Spleen (tissue), 11 donors: ENCODE data around the gene DHH. TPM values are rescaled to one million over a fixed set of nuclear protein-coding genes. Genes with fewer than 3 reads are reported as not detected.

Experiments
- DNase-seq: peaks from one replicate; pipeline ENCODE4 v3.0.0-alpha.2; 2020
- H3K27ac ChIP-seq, 8 donors: fragments of 200-600 bp; sonication (generic) in 7 of 8; 1 replicate in 4 of 8; 2 replicates in 4 of 8; pipeline versions ENCODE4 v1.5.0 to v1.8.0; 2016 to 2021; ENCODE audit warnings: inconsistent platforms in 4 of 8, mild to moderate bottlenecking in 4 of 8, moderate library complexity in 1 of 8
- H3K27me3 ChIP-seq, 7 donors: fragments of 200-600 bp; sonication (generic) in 6 of 7; replicated peaks in 1 of 7; 1 replicate in 4 of 7; 2 replicates in 3 of 7; pipeline versions ENCODE4 v1.5.0 to v1.8.0; 2016 to 2021; ENCODE audit warnings: inconsistent platforms in 3 of 7, mild to moderate bottlenecking in 1 of 7
- H3K36me3 ChIP-seq, 6 donors: fragments of 200-600 bp; sonication (generic) in 5 of 6; 1 replicate in 4 of 6; 2 replicates in 2 of 6; pipeline versions ENCODE4 v1.5.0 to v1.8.0; 2016 to 2021; ENCODE audit warnings: inconsistent platforms in 2 of 6
- H3K4me1 ChIP-seq, 6 donors: fragments of 200-600 bp; sonication (generic) in 5 of 6; 1 replicate in 3 of 6; 2 replicates in 3 of 6; pipeline versions ENCODE4 v1.5.0 to v1.8.0; 2016 to 2021; ENCODE audit warnings: inconsistent platforms in 3 of 6
- H3K4me3 ChIP-seq, 8 donors: fragments of 200-600 bp; sonication (generic) in 7 of 8; 1 replicate in 4 of 8; 2 replicates in 4 of 8; pipeline versions ENCODE4 v1.5.0 to v1.8.0; 2016 to 2021; ENCODE audit warnings: inconsistent platforms in 4 of 8, mild to moderate bottlenecking in 4 of 8, moderate library complexity in 2 of 8
- H3K9me3 ChIP-seq, 8 donors: fragments of 200-600 bp; sonication (generic) in 7 of 8; 1 replicate in 4 of 8; 2 replicates in 4 of 8; pipeline versions ENCODE4 v1.5.0 to v1.8.0; 2016 to 2021; ENCODE audit warnings: inconsistent platforms in 4 of 8
- POLR2A ChIP-seq, 3 donors: fragments of 450-650 bp; IDR thresholded peaks; one replicate each; pipeline ENCODE4 v1.5.1; 2017; ENCODE audit warnings: antibody characterized with exemption in 3 of 3, mild to moderate bottlenecking in 1 of 3
- POLR2AphosphoS5 ChIP-seq, 3 donors: sonication (generic); formaldehyde crosslinking; IDR thresholded peaks; one replicate each; pipeline ENCODE4 v1.5.1; 2017; ENCODE audit warnings: antibody characterized with exemption in 3 of 3
- WGBS, 5 donors: extraction: QIAGEN DNeasy Blood & Tissue Kit in 3 of 5; methylation state at CpG; one replicate each; pipeline versions ENCODE4 v1.1.5 to v1.1.7; 2013 to 2018; 5-methylcytosine and 5-hydroxymethylcytosine counted together
- intact Hi-C: fragments of 100-400 bp; cut with DNase I; formaldehyde crosslinking; loops from one replicate; pipeline ENCODE4 v1.15.0; 2023; ENCODE audit warnings: low total_unique reads
- polyA plus RNA-seq, 3 donors: library from polyadenylated mRNA; stranded (reverse); fragments of 200-250 nt; gene quantifications; one replicate each; pipeline ENCODE4 v1.2.1, GENCODE V29; 2013
- total RNA-seq, 7 donors: library from RNA; depleted of rRNA in 3 of 7; stranded (reverse); fragments of >200 nt in 3 of 7; fragmentation: NEBNext Ultra II Directional in 4 of 7; extraction: Animal tissue kit (Norgen Biotek cat#: 25700) in 4 of 7; gene quantifications; one replicate each; pipeline versions ENCODE4 v1.1.0 to v1.2.1, GENCODE V29; 2016 to 2021
- TF ChIP-seq, protein P1 (sequence below), 11 experiments: fragments of 200-600 bp in 7 of 11; fragments of 450-650 bp in 4 of 11; sonication (generic) in 4 of 11; IDR thresholded peaks in 8 of 11; conservative IDR thresholded peaks in 3 of 11; 1 replicate in 7 of 11; 2 replicates in 4 of 11; pipeline versions ENCODE4 v1.4.0 to v1.8.0; 2016 to 2021; ENCODE audit warnings: antibody characterized with exemption in 11 of 11, inconsistent platforms in 4 of 11, mild to moderate bottlenecking in 1 of 11
- donor health status: healthy with polysubstance abuse.
- donor health status: DM: no; HTN: no; CAD: no; lungs with moderate emphysema.
- donor health status: DM: no; HTN: no; CAD: no.
- donor health status: Bipolar disorder and iron deficiency.
- donor health status: healthy.
- donor health status: DM: no; HTN: no; CAD: no.
- donor health status: DM: yes; HTN: yes; CAD: no.

Gene DHH
- total and polyA plus RNA-seq, 10 donors: 0.09 to 2.6 (median 0.66) TPM

DNA sequence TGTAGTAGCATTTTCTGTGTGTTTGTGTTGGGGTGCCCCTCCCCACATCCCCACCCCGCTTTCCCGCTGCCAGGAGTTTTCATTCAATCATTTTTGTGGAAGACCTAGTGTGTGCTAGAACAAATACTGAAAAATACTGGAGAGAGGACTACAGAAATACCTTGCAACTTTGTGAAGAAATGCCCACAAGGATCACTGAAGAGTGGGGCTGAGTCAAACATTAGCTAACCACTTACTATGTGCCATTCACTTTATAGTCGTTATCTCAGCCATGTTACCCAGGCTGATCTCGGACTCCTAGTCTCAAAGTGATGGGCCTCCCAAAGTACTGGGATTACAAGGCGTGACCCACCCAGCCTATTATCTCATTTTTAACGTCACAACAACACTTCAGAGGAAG is 16.6 kb upstream of the DHH start:
- Histone ChIP-seq H3K9me3 (no peaks in the 10 kb centered on the region), H3K27me3 (no peaks in the 10 kb centered on the region), H3K4me1 (peaks cover 16 to 51% (median 42%) of the 10 kb centered on the region in 6 donors), H3K4me3 (peak overlapping the region in 7 of 8 donors; percentile 65 to 94 (median 77)), H3K27ac (peak overlapping the region; percentile 96 to 98 (median 96)), H3K36me3 (peaks cover 0 to 11% (median 6%) of the 10 kb centered on the region in 6 donors)
- no peak for DNase-seq
- TF ChIP-seq, protein P1, sequence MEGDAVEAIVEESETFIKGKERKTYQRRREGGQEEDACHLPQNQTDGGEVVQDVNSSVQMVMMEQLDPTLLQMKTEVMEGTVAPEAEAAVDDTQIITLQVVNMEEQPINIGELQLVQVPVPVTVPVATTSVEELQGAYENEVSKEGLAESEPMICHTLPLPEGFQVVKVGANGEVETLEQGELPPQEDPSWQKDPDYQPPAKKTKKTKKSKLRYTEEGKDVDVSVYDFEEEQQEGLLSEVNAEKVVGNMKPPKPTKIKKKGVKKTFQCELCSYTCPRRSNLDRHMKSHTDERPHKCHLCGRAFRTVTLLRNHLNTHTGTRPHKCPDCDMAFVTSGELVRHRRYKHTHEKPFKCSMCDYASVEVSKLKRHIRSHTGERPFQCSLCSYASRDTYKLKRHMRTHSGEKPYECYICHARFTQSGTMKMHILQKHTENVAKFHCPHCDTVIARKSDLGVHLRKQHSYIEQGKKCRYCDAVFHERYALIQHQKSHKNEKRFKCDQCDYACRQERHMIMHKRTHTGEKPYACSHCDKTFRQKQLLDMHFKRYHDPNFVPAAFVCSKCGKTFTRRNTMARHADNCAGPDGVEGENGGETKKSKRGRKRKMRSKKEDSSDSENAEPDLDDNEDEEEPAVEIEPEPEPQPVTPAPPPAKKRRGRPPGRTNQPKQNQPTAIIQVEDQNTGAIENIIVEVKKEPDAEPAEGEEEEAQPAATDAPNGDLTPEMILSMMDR (IDR thresholded peaks at IDR 0.05 in 8 of 11, conservative IDR thresholded peaks at IDR 0.05 in 3 of 11): no peak
- TF ChIP-seq POLR2AphosphoS5 (IDR thresholded peaks at IDR 0.05): no peak
- TF ChIP-seq POLR2A (IDR thresholded peaks at IDR 0.05): no peak
- intact Hi-C loops: no loop called here
- WGBS, 5 donors: 45 to 53% (median 47%) methylated on average over 6 of the region's 6 CpGs

DNA sequence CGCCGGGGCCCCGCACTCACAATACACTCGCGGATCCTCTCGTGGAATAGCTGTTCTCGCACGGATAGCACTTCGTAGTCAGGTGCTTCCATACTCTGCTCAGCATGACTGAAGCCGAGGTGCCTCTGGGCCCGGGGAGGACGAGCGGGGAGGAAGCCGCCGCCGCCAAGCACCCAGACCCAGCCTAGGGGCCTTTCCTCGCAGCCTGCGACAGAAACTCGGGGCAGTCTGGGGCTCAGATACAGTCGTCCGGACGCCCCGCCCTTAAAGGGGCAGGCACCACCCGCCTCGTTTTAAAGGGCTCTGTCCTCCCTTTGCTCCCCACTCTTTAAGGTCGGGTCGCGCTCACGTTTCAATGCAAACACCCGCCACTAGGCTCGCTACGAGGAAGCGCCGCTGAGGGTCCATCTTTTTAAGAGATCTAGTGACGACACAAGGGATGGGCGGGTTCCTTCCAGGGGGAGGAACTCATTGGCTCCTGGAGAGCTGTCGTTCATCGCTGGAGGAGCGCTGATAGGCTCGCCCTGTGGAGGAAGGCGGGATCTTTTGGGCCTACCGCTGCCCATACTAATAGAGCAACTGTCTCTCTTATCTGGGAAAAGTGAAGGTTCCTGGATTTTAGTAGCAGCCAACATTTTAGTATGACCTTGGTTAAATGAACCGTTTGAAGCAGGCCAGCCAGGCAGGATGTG is 16.0 kb upstream of the DHH start, which contains the start of gene LMBR1L:
Gene LMBR1L (minus strand): TSS at position 384 of the 692 bp plus-strand sequence. CDS start 292 bp downstream, at position 92.
- WGBS, 5 donors: 0% methylated on average over 29 to 43 of the region's 43 CpGs
- peak within 1 kb of the TSS; percentile 65 to 94 (median 82) for H3K4me3 ChIP-seq
- no peaks in the 10 kb centered on the region for H3K27me3 ChIP-seq
- peaks cover 0 to 17% (median 11%) of the 10 kb centered on the region in 6 donors for H3K36me3 ChIP-seq
- peaks cover 16 to 57% (median 48%) of the 10 kb centered on the region in 6 donors for H3K4me1 ChIP-seq
- H3K9me3 ChIP-seq: no peaks in the 10 kb centered on the region
- intact Hi-C loops: no loop called here
- DNase-seq: peak; percentile 98
- peak in 2 of 3 donors; percentile 36 to 76 for TF ChIP-seq POLR2A (IDR thresholded peaks at IDR 0.05)
- peak; percentile 95 to 96 (median 95) for TF ChIP-seq POLR2AphosphoS5 (IDR thresholded peaks at IDR 0.05)
- TF ChIP-seq, protein P1 (IDR thresholded peaks at IDR 0.05 in 8 of 11, conservative IDR thresholded peaks at IDR 0.05 in 3 of 11): peak; percentile 44 to 92 (median 80)
- peak within 1 kb of the TSS; percentile 96 to 98 (median 96) for H3K27ac ChIP-seq

DNA sequence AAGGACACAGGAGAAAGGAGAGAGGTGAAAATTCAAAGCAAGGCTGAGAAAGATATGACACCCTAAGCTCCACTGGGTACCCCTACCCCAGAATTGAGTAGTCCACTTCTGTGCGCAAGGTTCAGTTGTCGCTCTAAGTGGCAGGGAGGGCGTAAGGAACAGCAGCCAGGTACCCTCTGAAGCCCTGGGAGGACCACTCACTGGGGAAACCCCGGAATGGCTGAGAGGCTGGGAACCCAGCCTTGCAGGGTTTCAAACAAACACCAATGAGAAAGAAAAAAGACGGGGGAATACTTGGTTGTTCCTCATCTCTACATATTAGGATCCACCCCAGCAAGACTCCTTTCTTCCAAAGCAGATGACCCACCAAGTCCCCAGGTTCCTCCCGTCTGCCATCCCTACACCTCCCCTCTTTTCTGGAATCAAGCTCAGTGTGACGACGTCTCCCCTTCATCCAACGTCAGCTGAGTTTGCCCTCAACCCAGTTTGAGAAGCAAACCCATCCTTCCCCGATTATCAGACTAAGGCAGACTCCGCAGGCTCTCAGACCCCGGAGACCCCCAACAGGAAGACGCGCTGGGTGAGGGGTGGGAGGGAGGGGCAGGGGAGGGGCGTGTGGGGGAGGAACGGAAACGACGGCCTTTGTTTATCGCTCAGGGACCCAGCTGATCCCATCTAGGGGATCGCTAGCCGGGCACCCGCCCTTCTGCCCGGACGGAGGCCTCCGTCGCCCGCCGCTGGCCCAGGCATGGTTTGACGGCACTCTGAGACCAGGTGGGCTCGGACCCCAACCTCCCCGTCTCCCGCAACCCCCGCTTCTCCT is 15.3 kb upstream of the DHH start:
- WGBS, 5 donors: 5 to 6% (median 6%) methylated on average over 28 to 33 of the region's 33 CpGs
- H3K27ac ChIP-seq: peak overlapping the region; percentile 96 to 98 (median 96)
- peak; percentile 90 for DNase-seq
- H3K9me3 ChIP-seq: no peaks in the 10 kb centered on the region
- peaks cover 0 to 24% (median 16%) of the 10 kb centered on the region in 6 donors for H3K36me3 ChIP-seq
- H3K4me1 ChIP-seq: peaks cover 16 to 64% (median 56%) of the 10 kb centered on the region in 6 donors
- TF ChIP-seq, protein P1 (IDR thresholded peaks at IDR 0.05 in 8 of 11, conservative IDR thresholded peaks at IDR 0.05 in 3 of 11): no peak
- TF ChIP-seq POLR2AphosphoS5 (IDR thresholded peaks at IDR 0.05) (no peak), POLR2A (IDR thresholded peaks at IDR 0.05) (no peak)
- intact Hi-C loops: no loop called here
- no peaks in the 10 kb centered on the region for H3K27me3 ChIP-seq
- peak overlapping the region; percentile 65 to 94 (median 82) for H3K4me3 ChIP-seq
